ENCODE results near the gene TEAD4. TPM values are rescaled to one million over a fixed set of nuclear protein-coding genes. Genes with fewer than 3 reads are reported as not detected.
"Not testable (repeated sequence)": the region's sequence is repeated elsewhere in the genome, so short reads cannot be mapped to it uniquely, and the experiment has no call there.

TEAD4 gene
- total RNA-seq, 1 donor from 2014 or later = 11.6 TPM

DNA sequence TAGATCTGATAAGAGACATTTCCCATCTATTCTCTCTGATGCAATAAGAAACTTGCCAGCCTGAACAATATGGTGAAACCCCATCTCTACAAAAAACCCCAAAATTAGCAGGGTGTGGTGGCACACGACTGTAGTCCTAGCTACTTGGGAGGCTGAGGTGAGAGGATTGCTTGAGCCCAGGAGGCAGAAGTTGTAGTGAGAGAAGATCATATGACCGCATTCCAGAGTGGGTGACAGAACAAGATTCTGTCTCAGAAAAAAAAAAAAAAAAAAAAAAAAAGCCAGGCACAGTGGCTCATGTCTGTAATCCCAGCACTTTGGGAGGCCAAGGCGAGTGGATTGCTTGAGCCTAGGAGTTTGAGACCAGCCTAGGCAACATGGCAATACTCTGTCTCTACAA, 106.6 kb downstream of the TEAD4 start:
- DNase-seq; intact Hi-C loops (cut with micrococcal nuclease); ATAC-seq: not testable (repeated sequence)

DNA sequence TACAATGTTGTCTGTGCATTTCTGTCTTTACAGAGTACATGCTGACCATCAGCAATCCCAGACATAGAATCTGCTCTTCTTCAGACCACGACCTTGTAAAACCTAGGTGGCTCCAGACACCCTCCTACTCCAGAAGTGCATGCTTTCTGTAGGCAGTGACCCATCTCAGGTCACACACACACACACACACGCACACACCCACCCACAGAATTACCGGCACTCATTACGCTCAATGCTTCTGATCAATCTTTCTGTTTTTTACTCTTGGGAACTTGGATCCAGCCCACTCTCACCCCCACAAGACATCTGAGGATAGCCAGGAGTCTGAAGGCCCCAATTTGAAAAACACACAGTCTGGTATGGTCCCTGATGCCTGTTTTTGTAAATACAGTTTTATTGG, 110.5 kb downstream of the TEAD4 start:
- intact Hi-C loops (cut with micrococcal nuclease) = loop anchor here (10.0 kb wide), 1 partner anchor 55 kb away; no protein-coding TSS in a partner anchor
- ATAC-seq = no peak
- DNase-seq = no peak

DNA sequence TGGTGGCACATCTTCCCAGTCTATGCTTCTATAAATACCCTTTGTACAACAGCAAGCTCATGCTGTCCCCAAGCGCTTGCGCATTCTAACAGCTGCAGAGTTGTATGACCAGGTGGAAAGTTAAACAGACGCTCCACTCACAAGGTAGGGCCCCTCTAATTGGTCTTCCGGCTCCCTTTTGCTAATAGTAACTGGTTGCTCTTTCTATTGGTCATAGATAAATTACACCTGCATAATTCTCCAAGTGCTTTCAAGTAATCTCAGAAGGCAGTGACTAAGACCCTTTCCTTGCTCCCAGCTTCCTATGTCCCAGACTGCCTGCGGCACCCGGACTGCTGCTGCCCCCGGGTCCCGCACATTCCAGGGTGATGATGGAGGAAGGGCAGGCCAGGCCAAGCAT, 111.9 kb downstream of the TEAD4 start:
- intact Hi-C loops (cut with micrococcal nuclease) = loop anchor here (10.0 kb wide), 1 partner anchor 54 kb away; no protein-coding TSS in a partner anchor
- ATAC-seq (peak; percentile 73), DNase-seq (no peak)

DNA sequence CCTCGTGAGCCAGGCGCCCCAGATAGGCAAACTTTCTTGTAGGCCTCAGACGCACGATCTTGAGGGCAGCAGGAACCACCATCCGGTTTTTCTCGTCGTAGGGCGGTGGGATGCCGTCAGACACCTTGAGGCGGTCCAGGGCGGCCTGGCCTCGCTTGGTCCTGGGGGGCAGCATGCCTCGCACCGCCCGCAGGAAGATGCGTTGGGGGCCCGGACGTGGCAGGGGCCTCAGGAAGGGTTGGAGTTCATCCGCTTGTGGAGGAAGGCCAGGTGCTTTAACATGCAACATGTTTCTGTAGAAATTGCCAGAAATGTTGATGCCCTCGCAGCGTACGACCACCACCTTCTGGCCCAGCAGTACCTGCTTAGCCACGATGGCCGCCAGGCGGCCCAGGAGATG, 112.5 kb downstream of the TEAD4 start:
- intact Hi-C loops (cut with micrococcal nuclease) = loop anchor here (10.0 kb wide), 1 partner anchor 53 kb away; no protein-coding TSS in a partner anchor
- ATAC-seq (no peak), DNase-seq (no peak)

DNA sequence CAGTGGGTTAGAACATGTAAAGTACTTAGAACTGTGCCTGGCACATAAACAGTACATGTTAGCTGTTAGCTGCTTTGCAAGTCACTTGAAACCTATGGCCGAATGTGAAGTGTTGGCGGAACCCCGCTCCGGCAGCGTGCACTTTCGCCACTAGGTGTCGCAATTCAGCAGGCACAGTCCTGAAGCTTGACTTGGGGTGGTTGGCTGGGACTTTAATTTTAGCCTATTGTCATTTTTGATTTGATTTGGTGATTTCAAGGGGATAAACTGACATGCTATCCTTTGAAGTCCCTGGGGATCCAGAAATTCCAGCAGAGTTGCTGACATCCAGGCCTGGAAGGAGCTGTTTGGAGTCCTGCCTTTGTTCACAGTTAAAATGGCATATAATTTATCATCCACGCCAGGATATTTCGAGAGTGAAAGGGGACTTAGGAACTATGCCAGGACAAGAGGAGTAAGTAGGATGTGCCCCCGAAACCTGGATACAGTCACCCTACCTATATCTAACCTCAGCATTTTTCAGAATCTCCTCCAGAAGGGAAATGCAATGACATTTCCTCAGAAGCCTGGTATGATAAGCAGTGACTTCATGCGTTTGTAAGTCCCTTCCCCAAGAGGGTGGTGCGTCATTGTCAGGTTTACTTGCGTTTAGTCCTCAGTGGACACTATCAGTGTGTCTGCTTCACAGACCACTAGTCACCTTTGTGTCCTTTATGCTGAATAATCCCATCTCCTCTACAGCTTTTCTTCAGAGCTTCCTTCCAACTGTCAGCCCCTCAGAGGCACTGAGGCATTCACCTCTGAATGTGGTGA, 114.4 kb downstream of the TEAD4 start:
- DNase-seq = peak; percentile 89
- intact Hi-C loops (cut with micrococcal nuclease) = loop anchor here (10.0 kb wide), 1 partner anchor 51 kb away; no protein-coding TSS in a partner anchor

DNA sequence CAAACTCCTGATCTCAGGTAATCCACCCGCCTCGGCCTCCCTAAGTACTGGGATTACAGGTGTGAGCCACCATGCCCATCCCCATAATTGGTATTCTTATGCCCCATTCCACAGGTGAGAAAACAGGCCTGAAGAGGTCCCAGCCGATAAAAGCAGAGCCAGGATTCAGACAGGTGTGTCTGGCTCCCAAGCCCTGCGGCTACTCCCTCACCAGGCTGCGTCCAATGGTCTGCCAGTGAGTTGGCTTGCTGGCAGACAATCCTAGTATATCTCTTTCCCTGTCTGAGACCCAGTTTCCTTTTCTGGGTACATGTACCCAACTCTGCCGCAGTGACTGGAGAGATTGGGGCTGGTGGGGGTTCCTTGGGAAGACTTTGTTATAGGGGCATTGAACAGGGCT, 116.1 kb downstream of the TEAD4 start:
- DNase-seq = no peak
- no peak for ATAC-seq
- intact Hi-C loops (cut with micrococcal nuclease) = loop anchor here (10.0 kb wide), 1 partner anchor 49 kb away; no protein-coding TSS in a partner anchor

More for the DNA sequence above, 114.4 kb downstream of the TEAD4 start:
- peak; percentile 24 for ATAC-seq

DNA sequence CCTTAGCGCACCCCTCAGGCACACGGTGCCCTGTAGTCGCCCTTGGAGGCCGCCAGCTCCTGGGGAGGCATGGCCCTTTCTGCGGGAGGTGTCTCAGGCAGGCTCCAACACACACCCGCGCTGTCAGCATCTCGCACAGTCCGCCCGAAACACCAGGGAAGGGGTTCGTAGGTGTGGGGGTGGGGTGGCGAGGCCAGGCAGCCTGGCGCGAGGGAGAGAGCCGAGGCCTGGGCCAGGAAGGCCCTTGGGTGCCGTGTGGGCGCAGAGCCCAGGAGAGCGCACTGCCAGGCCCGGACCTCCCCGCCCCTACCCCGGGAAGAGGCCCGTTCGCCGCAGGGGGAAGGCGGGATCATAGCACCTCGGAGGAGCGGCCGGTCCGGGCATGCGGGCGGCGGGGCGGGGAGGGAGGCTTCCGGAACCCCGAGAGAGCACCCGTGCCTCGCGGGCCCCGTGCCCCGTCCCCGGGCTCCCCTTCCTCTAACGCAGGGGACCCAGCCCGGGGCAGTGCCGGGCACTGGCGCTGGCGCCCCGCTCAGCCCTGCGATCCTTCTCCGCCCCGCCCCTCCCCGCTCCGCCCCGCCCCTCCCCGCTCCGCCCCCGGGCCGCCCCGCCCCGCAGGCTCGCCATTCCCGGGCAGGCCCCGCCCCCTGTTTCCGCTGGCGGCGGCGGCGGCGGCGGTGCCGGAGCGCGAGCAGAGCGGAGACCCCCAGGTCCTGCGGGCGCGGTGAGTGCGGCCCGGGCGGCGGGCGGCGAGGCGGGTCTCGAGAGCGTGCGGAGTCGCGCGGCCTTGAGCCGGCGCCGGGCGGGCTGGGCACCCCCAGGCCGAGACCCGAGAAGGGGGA, 117.8 kb downstream of the TEAD4 start, which contains the start of gene TSPAN9:
TSPAN9 (plus strand) TSS at position 650 of the 842 bp plus-strand sequence. CDS start 123,815 bp downstream, outside the sequence.
- intact Hi-C loops (cut with micrococcal nuclease) = loop anchor here (10.0 kb wide), 1 partner anchor 48 kb away; no protein-coding TSS in a partner anchor
- ATAC-seq = peak; percentile 91
- peak; percentile 92 for DNase-seq

DNA sequence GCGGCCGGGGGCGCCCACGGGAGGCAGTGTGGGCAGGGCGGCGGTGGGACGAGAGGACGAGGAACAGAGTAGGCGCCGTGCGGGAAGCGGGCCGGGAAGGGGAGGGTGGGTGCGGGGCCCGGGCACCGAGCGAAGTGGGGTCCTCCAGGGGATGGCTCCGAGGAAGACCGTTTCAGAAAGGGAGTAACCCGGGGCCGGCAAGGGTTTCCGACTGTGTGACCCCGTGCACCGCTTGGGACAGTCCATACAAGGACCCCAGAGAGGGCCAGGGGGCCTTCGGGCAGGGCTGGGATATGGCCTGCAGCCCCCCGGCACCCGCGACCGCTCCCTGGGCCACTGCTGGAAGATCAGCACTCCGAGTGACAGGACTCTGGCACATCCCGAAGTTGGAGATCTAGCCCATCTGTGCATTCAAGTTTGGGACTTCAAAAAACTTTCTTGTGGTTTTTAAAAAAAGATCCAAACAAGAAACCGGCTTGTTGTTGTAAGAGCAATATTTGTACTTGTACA, 118.4 kb downstream of the TEAD4 start:
- peak; percentile 18 for ATAC-seq
- intact Hi-C loops (cut with micrococcal nuclease) = loop anchor here (10.0 kb wide), 1 partner anchor 47 kb away; no protein-coding TSS in a partner anchor
- peak; percentile 72 for DNase-seq

DNA sequence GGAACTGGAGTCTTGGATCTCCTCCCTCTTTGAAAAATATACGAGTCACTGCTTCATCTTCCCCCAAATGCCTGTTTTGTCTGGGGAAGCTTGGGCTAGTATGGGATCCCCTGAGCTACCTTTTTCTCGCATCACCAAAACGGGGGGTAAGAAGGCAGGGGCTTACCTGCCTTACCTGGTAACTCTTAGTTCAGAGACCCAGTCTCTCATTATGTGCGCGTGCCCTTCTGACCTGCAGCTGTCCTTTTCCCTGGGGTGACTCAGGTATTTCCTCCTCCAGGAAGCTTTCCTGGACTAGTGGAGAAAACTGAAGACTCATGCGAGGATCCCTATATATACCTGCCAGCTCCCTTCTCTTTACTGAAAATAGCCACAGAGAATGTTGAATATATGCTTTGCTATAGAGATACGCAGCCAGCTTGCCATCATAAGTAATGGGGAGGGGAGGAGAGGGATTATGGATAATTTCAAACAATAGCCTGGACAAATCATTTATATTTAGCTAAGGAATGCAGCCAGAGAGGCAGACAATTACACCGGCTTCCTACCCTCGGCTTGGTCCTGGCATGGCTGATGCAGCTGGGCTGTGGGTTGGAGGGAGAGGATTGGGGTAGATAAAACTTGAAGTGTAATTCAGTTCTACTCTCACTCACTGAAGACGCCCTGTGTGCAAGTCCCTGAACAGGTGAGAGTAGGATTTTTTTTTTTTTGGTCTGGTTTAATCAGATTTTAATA, 119.1 kb downstream of the TEAD4 start:
- no peak for ATAC-seq
- intact Hi-C loops (cut with micrococcal nuclease) = loop anchor here (10.0 kb wide), 1 partner anchor 47 kb away; no protein-coding TSS in a partner anchor
- DNase-seq = no peak

DNA sequence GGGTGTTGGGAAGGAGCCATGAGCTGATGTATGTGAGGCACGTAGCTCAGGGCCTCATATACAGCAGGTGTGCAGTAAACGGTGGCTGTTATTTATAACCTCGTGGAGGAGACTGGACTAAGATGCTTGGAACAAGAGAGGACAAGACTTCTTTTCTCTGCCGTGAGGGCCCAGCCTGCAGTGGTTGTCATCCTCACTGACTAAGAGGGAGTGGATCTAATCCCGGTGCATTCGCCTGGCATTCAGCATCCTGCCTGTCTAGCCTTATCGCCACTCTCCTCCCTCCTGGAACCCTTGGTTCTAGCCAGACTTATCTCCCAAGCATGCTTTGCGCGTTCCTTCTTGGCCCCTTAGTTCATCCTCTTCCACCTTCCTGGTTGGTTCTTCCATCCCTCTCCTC, 121.9 kb downstream of the TEAD4 start:
- intact Hi-C loops (cut with micrococcal nuclease) = no loop called here
- no peak for DNase-seq
- no peak for ATAC-seq

DNA sequence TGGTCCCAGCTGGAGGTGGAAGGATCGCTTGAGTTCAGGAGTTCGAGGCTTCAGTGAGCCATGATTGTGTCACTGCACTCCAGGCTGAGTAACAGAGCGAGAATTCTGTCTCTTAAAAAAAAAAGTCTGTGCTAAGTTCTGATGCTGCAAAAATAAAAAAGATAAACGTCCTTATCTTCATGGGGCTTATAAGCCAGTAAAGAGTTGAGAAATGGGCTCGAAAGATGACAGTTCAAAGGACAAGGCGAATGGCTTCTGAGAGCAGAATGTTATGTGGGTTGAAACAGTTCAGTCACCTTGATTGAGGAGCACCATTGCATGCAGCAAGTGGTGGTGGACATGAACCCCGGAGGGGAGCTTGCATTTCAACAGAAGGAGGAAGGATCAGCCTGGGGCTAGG, 122.7 kb downstream of the TEAD4 start:
- intact Hi-C loops (cut with micrococcal nuclease) = no loop called here
- no peak for ATAC-seq

DNA sequence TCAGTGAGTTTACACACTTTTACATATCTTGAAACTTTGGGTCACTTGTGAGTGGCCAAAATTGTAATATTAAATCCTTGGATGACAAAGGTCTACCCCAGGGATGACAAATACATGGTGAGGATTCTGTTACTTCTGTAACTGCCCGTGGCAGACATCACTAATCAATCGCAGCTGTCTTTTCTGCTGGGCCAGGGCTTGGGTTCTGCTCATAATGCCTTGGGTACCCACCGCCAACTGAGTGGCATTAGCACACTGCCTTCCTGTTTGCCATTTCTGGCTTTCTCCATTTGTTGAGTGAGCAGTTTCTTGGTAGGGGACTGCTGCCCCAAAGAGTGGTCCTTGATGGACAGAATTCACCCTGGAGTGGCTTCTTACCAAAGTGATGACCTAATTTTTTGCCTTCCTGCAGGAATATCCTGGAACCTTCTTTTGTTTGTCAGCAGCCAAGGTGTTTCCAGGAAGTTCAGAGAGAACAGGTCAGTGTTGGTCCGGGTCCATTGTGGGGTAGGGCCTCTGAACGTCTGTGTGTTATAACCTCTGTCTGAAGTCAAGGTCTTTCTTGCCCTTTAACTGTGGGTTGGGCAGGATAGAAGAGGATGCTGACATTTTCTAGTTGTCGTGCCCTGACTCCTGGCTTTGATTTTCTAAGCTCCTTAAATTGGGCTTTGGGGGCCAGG, 124.2 kb downstream of the TEAD4 start:
- DNase-seq = no peak

More for the DNA sequence above, 122.7 kb downstream of the TEAD4 start:
- no peak for DNase-seq

DNA sequence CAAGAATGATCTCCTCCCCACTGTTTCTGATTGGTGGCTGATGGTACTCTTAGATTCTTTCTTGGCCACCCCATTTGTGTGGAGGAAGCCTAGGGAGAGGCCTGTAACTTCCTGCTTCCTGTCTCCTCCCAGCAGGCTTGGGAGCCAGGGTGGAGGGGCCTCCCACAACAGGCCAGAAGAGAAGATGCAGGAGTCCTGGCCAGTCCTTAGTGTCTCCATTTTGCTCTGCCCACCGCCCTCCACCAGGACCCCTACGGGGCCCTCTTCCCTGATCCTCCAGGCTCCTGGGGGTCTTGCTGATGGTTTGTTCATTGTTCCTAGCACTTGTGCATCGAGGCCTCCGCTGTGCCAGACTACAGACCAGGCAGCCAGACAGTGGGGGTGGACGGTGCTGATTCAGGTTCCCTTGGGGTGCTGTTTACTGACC, 124.7 kb downstream of the TEAD4 start:
- intact Hi-C loops (cut with micrococcal nuclease) = no loop called here
- ATAC-seq = peak; percentile 55
- no peak for DNase-seq

More for the DNA sequence above, 124.2 kb downstream of the TEAD4 start:
- peak; percentile 8 for ATAC-seq
- intact Hi-C loops (cut with micrococcal nuclease) = no loop called here

DNA sequence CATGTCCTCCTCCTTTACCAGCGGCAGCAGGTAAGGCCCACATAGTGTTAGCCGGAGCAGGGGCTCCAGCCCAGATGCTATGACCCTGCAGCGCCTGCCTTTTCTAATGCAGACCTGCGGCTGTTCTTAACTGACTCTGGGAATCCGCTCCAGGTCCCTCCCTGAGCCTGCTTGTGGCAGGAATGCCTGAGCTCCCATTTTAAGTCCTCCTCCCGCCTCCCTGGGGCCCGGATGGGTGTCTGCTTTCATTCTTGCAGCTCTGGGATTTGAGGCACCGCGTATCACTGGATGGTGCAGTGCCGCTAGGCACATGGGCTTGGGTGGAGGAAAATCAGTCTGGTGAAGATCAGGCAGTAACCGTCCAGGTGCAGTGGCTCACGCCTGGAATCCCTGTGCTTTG, 125.5 kb downstream of the TEAD4 start:
- ATAC-seq (peak; percentile 64), DNase-seq (peak; percentile 66)

DNA sequence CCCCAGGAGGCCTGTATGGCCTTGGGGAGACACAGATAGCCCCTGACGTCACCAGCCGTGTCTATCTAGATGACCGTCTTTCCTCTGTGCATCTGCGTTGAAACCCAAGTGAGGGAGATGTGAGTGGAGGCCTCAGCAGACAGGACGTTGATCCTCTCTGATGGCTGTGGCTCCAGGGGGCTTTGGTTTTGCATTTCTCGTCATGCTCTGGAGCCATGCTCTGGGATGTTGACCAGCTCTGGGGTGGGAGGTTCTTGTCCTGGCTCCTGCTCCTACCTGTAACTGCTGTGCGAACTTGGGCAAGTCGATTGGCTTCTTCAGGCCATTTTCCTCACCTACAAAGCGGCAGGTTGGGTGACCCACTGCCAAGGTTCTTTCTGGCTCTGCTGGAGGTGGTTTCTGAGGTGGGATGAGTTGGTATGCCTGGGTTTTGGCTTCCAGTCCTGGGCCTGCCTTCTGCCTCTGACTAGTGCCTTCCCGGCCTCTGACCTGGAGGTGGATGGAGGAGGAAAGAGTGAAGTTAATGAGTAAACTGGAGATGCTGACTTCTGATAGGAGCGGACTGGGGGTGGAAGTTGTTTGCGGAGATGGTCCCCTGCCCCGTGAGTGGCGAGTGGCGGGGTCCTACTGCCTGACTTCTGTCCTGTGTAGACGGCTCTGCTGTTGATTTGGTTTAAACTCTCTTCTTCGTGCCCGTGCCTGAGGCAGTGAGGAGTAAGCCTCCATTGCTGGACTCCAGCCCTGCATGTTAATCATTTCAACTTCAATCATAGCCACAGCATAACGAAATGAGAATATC, 126.3 kb downstream of the TEAD4 start:
- intact Hi-C loops (cut with micrococcal nuclease) = no loop called here
- DNase-seq (no peak), ATAC-seq (no peak)

More for the DNA sequence above, 125.5 kb downstream of the TEAD4 start:
- intact Hi-C loops (cut with micrococcal nuclease) = no loop called here

DNA sequence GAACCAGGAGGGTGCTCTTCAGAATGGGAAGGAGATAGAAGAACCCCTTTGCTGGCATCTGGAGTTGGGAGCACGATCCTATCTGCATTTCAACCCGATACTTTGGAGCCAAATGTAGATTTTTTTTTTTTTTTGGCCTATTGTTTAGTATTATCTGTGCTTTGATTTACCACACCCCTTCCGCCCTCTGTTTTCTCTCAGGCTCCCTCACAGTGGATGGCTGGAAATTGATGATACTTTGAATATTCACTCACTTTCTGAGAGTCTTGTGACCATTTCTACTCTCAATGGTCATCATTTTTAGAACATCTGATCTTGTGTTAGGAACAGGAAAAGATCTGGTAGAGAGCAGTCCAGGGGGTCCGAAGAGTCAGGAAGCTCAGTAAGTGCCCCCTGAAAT, 127.0 kb downstream of the TEAD4 start:
- ATAC-seq = no peak
- intact Hi-C loops (cut with micrococcal nuclease) = no loop called here
- no peak for DNase-seq

DNA sequence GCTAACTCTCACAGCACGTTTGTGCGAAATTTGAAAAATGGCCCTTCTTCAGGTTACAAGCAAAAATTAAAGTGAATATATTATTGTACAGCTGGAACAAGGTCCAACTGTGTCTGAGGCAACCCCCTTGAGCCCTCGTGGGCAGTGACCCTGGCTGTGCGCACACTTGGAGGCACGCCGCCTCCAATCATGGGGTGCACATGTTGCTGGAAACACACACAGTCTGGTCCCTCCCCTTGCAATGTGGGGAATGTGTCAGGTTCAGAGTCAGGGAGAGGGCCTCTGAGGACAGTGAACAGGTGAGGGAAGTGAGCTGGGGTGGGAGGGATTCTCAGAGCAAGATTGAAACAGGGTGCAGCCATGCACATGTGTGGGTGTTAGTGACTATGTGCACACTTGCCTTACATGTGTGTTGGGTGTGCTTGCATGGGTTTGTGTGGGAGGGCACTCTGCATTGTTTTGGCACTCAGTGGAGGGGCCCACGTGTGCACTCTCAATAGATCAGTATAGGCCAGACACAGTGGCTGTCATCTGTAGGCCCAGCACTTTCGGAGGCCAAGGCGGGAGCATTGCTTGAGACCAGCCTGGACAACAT, 127.6 kb downstream of the TEAD4 start:
- intact Hi-C loops (cut with micrococcal nuclease) = no loop called here
- ATAC-seq (no peak), DNase-seq (no peak)
